ENCODE results near the gene TNFSF10.

- TF ChIP-seq CTCF (IDR thresholded peaks at IDR 0.05) (no peak), ZFX (IDR thresholded peaks at IDR 0.05; ENCODE audit: borderline replicate concordance) (no peak)
Observed at GRCh38 chr3:172538368-172539151, 15.3 kb upstream of the TNFSF10 start.

Data from 22Rv1 (cell line).